Ectodermal cell (in vitro differentiated cells): Measurements from ENCODE around the gene CLCA1.

Experiments
- H3K27ac ChIP-seq: 2 replicates; pipeline ENCODE4 v1.7.0; 2013; ENCODE audit warnings: mild to moderate bottlenecking, low read depth, low read length; ENCODE audit not compliant: insufficient read depth, poor library complexity, severe bottlenecking
- H3K27me3 ChIP-seq: 2 replicates; pipeline ENCODE4 v1.7.0; 2013; ENCODE audit warnings: mild to moderate bottlenecking, low read length; ENCODE audit not compliant: insufficient read depth, control insufficient read depth, poor library complexity, severe bottlenecking
- H3K36me3 ChIP-seq: one replicate; pipeline ENCODE4 v1.7.0; 2013; ENCODE audit warnings: low read length; ENCODE audit not compliant: control insufficient read depth, insufficient read depth
- H3K4me1 ChIP-seq: one replicate; pipeline ENCODE4 v1.7.0; 2013; ENCODE audit warnings: low read length; ENCODE audit not compliant: control insufficient read depth, insufficient read depth
- H3K4me3 ChIP-seq: 2 replicates; pipeline ENCODE4 v1.7.0; 2013; ENCODE audit warnings: low read depth, low read length, control low read depth; ENCODE audit not compliant: insufficient read depth
- H3K9me3 ChIP-seq: 2 replicates; pipeline ENCODE4 v1.7.0; 2013; ENCODE audit warnings: mild to moderate bottlenecking, low read length, moderate library complexity; ENCODE audit not compliant: control insufficient read depth
- WGBS, 2 experiments: methylation state at CpG; one replicate each; pipeline ENCODE4 v1.1.7; 2013; ENCODE audit warnings: missing lambda C conversion rate in 2 of 2; 5-methylcytosine and 5-hydroxymethylcytosine counted together

The CLCA1 gene

GRCh38 chr1:86542631-86543030 is 73.9 kb downstream of the CLCA1 start:
- no peaks in the 10 kb centered on the region for H3K27me3 ChIP-seq
- H3K4me1 ChIP-seq: no peaks in the 10 kb centered on the region
- H3K27ac ChIP-seq: no peak overlapping the region
- H3K36me3 ChIP-seq: no peaks in the 10 kb centered on the region
- H3K4me3 ChIP-seq: no peak overlapping the region
- no peaks in the 10 kb centered on the region for H3K9me3 ChIP-seq

GRCh38 chr1:86546787-86547221 is 78.1 kb downstream of the CLCA1 start, which contains the start of gene CLCA4:
TSS of gene CLCA4 (plus strand) at chr1:86547078. CDS start at chr1:86547120, 42 bp downstream.
- H3K9me3 ChIP-seq: no peaks in the 10 kb centered on the region
- no peaks in the 10 kb centered on the region for H3K4me1 ChIP-seq
- no peak within 1 kb of the TSS for H3K27ac ChIP-seq
- no peak within 1 kb of the TSS for H3K4me3 ChIP-seq
- WGBS, 2 experiments: 85% methylated on average over 2 of the region's 2 CpGs; no CpG with 5 or more reads in 1 of the 2 experiments
- H3K27me3 ChIP-seq: no peaks in the 10 kb centered on the region
- no peaks in the 10 kb centered on the region for H3K36me3 ChIP-seq

- Histone ChIP-seq H3K4me1 (no peaks in the 10 kb centered on the region), H3K36me3 (no peaks in the 10 kb centered on the region), H3K27ac (no peak overlapping the region)
Observed at GRCh38 chr1:86548839-86549238, 80.1 kb downstream of the CLCA1 start.

More at GRCh38 chr1:86548839-86549238, 80.1 kb downstream of the CLCA1 start:
- H3K9me3 ChIP-seq: no peaks in the 10 kb centered on the region
- H3K27me3 ChIP-seq: no peaks in the 10 kb centered on the region
- H3K4me3 ChIP-seq: no peak overlapping the region
